H1 (cell line): ENCODE data around the gene ANKRD12. TPM values are rescaled to one million over a fixed set of nuclear protein-coding genes. Genes with fewer than 3 reads are reported as not detected.

Experiments
- polyA plus RNA-seq, 7 experiments: library from polyadenylated mRNA; depleted of rRNA in 3 of 7; stranded (reverse) in 5 of 7; unstranded in 2 of 7; fragments of >200 nt in 5 of 7; fragments of 200-250 nt in 2 of 7; gene quantifications; 1 replicate in 5 of 7; 2 replicates in 1 of 7; 4 replicates in 1 of 7; pipeline versions ENCODE4 v1.2.1 to v1.2.3, GENCODE V29; 2011 to 2013; ENCODE audit warnings: missing spikeins in 2 of 7, mixed read lengths in 2 of 7
- total RNA-seq: library from RNA; stranded (reverse); fragmentation: NEBNext Ultra II Directional; extraction: Animal tissue kit (Norgen Biotek cat#: 25700); gene quantifications from 2 replicates; pipeline ENCODE4 v1.2.1, GENCODE V29; 2021
- TF ChIP-seq, protein P1 (sequence below): IDR thresholded peaks from 2 replicates; pipeline ENCODE4 v1.6.1; 2012; ENCODE audit warnings: low read length, inconsistent platforms

ANKRD12 gene
- total and polyA plus RNA-seq, 2 of the 8 experiments (the other 6 are each of a cell fraction or from before 2014, with no cell fraction given), result 2.6 to 37.9 TPM

DNA sequence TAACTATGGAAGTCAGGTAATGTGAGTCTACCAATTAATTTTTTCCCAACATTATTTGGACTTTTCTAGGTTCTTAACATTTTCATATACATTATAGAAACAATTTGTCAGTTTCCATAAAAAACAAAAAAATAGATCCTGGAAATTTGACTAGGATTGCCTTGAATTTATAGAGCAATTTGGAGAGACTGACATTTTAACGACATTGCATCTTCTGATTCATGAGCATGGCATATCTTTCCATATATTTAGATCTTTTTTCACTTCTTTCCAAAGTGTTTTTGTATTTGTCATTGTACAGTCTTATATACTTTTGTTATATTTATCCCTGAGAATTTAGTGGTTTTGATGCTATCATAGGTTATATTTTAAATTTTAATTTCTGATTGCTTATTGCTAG, 42.0 kb downstream of the ANKRD12 start (continued):
- TF ChIP-seq, protein P1, sequence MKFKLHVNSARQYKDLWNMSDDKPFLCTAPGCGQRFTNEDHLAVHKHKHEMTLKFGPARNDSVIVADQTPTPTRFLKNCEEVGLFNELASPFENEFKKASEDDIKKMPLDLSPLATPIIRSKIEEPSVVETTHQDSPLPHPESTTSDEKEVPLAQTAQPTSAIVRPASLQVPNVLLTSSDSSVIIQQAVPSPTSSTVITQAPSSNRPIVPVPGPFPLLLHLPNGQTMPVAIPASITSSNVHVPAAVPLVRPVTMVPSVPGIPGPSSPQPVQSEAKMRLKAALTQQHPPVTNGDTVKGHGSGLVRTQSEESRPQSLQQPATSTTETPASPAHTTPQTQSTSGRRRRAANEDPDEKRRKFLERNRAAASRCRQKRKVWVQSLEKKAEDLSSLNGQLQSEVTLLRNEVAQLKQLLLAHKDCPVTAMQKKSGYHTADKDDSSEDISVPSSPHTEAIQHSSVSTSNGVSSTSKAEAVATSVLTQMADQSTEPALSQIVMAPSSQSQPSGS, result no peak
